Measurements from ENCODE around the gene MYOD1.

DNA sequence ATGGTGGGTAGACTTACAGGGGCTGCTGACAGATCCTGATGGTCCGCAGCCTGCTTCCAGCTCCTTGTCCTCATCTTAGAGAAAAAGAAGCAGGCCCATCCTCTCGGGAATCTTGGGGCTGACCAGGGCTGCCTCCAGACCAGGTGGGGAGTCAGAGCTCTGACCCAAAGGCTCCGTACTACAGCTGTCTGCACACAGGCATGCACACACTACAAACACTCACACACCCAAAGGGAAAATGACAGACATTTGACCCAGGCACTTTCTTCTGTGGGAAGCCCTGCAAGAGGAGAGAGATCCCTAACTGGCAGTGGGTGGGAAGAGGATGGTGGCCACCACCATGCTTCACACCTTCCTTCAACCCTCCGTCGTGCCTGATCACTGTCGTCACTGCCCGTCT lies 46.9 kb upstream of the MYOD1 start:
- TF ChIP-seq, protein P1, sequence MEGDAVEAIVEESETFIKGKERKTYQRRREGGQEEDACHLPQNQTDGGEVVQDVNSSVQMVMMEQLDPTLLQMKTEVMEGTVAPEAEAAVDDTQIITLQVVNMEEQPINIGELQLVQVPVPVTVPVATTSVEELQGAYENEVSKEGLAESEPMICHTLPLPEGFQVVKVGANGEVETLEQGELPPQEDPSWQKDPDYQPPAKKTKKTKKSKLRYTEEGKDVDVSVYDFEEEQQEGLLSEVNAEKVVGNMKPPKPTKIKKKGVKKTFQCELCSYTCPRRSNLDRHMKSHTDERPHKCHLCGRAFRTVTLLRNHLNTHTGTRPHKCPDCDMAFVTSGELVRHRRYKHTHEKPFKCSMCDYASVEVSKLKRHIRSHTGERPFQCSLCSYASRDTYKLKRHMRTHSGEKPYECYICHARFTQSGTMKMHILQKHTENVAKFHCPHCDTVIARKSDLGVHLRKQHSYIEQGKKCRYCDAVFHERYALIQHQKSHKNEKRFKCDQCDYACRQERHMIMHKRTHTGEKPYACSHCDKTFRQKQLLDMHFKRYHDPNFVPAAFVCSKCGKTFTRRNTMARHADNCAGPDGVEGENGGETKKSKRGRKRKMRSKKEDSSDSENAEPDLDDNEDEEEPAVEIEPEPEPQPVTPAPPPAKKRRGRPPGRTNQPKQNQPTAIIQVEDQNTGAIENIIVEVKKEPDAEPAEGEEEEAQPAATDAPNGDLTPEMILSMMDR (IDR thresholded peaks at IDR 0.05; ENCODE audit: low read depth, low read length, poor library complexity, severe bottlenecking): no peak
- TF ChIP-seq EZH2phosphoT487 (IDR thresholded peaks at IDR 0.05; ENCODE audit: borderline replicate concordance, low read length): no peak

Data from DOHH2 (cell line).